GM15510 (cell line): Measurements from ENCODE around the gene NCOA1.

Experiments
- POLR2A ChIP-seq: IDR thresholded peaks from 3 replicates; pipeline ENCODE4 v1.6.1; 2011; ENCODE audit warnings: borderline replicate concordance; ENCODE audit not compliant: insufficient read length; ENCODE audit errors: extremely low read depth

NCOA1 gene

DNA sequence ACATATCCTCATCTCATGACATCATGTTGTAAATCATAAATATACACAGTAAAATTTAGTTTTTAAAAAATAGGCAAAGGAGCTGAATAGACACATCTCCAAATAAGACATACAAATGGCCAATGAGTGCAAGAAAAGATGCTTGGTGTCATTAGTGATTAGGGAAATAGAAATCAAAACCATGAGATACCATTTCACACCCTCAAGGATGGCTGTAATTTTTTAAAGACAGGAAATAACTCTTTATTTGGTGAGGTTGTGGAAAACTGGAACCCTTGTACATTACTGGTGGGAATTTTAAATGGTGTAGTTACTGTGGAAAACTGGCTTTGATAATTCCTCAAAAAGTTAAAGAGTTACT lies 160.6 kb downstream of the NCOA1 start:
- no peak for TF ChIP-seq POLR2A

- TF ChIP-seq POLR2A = no peak
Observed at GRCh38 chr2:24652265-24653182, 161.5 kb downstream of the NCOA1 start.

GRCh38 chr2:24657818-24658217 lies 166.8 kb downstream of the NCOA1 start:
- no peak for TF ChIP-seq POLR2A

GRCh38 chr2:24658531-24659202 lies 167.6 kb downstream of the NCOA1 start:
- no peak for TF ChIP-seq POLR2A

DNA sequence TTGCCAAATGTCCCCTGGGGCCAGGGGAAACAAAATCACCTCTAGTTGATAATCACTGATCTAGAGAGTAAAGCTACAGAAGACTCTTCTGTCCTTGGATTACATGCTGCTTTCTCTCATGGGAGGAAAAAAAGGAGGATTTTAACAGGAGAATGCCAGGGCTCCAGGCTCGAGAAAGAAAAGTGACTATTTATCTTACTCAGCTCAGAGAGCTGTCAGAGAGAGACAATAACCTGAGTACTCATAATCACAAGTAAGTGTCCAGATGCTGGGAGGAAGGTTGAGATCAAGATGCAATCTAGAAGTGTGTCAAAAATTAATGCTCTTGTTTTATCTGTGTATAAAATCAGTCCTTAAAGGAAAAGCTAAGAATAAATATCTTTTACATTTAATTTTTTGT lies 168.8 kb downstream of the NCOA1 start:
- no peak for TF ChIP-seq POLR2A

DNA sequence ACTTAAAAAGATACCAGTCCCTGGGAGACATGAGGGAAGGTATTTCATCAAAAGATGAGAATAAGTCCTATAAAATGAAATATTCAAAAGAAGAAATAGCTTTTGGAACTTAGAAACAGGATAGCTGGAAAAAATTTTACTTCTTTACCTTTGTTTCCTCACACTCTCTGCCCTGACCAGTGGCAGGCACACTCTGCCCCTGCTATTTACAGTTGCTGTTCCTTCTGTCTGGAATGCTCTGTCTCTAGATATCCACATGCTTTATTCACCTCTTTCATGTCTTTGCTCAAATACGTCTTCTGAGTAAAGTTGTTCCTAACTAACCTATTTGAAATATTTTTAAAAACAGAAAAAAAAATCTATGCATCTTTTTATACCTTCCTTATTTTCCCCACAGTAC lies 176.5 kb downstream of the NCOA1 start:
- TF ChIP-seq POLR2A = no peak

- no peak for TF ChIP-seq POLR2A
Observed at GRCh38 chr2:24671230-24671629, 180.2 kb downstream of the NCOA1 start.

DNA sequence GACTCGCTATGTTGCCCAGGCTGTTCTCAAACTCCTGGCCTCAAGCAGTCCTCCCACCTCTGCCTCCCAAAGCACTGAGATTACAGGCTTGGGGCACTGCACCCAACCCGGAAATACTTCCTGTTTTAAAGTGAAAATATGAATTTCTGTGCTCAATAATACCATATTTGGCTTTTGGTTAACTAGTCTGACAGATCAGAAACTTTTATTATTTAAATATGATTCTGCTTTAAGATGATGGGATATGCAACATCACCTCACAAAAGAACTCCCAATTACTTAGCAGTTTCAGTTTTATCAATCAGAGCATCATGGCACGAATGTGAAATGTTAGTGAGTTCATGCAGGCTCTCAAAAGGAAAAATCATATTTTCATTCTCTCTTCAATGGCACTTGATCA lies 181.5 kb downstream of the NCOA1 start:
- no peak for TF ChIP-seq POLR2A

- TF ChIP-seq POLR2A = no peak
Observed at GRCh38 chr2:24675338-24675737, 184.3 kb downstream of the NCOA1 start.

GRCh38 chr2:24676493-24676892 lies 185.4 kb downstream of the NCOA1 start:
- no peak for TF ChIP-seq POLR2A

DNA sequence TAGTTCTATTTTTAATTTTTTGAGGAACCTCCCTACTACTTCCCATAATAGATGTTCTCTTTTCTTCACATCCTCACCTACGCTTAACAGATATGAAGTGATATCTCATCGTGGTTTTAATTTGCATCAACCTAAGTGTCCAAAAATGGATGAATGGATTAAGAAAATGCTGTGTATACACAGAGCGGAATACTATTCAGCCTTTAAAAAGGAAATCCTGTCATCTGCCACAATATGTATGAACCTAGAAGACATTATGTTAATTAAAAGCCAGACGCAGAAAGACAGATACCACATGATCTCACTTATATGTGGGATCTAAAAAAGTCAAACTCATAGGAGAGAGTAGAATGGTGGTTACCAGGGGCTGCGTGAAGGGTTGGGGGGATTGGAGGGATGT lies 189.1 kb downstream of the NCOA1 start:
- TF ChIP-seq POLR2A = no peak

DNA sequence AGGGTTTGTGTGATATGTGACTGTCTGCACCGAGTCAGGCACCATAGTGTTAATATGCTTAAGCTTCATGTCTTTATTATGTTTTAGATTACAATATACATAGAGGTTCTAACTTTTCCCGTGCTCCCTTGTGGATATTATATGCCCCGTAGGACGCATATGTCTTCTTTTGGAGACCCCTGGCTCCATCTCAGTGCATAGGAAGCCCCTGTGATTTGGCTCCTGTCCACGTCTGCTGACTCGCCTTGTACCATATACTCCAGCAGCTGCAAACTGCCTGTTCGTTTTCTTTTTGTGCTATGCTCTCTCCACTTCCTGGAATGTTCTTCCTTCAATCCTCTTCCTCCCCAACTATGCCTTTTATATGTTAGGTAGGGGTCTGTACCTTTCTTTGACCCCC lies 191.2 kb downstream of the NCOA1 start:
- no peak for TF ChIP-seq POLR2A

DNA sequence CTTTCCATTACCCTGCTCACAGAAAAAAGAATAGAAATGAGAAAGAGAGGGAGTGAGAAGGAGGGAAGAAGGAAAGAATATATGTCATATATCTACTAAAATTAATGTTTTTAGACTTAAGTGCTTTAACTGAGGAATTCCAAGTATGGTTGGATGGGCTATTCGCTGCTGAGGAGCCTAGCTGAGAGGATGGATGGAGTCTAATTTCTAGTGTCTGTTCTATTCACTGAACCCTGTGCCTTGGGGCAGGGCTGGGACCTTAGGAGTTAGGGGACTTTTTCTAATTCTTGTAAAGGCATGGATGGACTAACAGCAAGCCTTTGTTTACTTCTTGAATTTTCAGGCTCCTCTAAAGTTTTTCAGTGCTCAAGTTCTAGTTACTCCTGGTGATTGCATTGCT lies 192.4 kb downstream of the NCOA1 start:
- no peak for TF ChIP-seq POLR2A

GRCh38 chr2:24690524-24690923 lies 199.5 kb downstream of the NCOA1 start:
- TF ChIP-seq POLR2A = no peak

DNA sequence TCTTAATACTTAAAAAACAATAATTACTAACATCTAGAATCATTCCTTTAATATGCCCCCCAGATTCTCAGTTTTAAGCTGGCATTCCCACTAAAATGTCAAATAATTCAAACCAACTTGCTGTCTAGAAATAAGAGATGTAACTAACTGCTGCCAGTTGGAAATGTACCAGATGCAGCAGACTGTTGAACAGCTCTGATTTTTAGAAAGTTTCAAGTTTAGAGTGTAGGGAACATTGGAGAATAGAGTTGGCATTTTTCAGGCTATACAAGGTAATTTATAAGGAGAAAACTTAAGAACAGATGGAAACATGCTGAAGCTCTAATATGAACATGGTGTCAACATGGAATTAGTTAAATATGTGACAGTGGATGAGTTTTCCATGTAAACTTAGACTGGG lies 200.8 kb downstream of the NCOA1 start:
- no peak for TF ChIP-seq POLR2A

- no peak for TF ChIP-seq POLR2A
Observed at GRCh38 chr2:24697792-24698191, 206.7 kb downstream of the NCOA1 start.
